Neural cell (in vitro differentiated cells): Measurements from ENCODE around the gene RPS4Y2.

Source experiments
- CTCF ChIP-seq: fragments of 450-650 bp; IDR thresholded peaks from 2 replicates; pipeline ENCODE4 v1.5.1; 2014; ENCODE audit warnings: antibody characterized with exemption, mild to moderate bottlenecking, moderate library complexity; ENCODE audit not compliant: poor library complexity, severe bottlenecking
- EZH2 ChIP-seq: fragments of 200-600, 300-800 bp; shearing (Covaris generic), sonication (generic); IDR thresholded peaks from 2 replicates; pipeline ENCODE4 v1.6.1; 2014; ENCODE audit warnings: antibody characterized with exemption, low read length, borderline replicate concordance, mild to moderate bottlenecking; ENCODE audit not compliant: insufficient read depth, poor library complexity, severe bottlenecking
- POLR2AphosphoS5 ChIP-seq: IDR thresholded peaks from 2 replicates; pipeline ENCODE4 v1.6.1; 2012
- REST ChIP-seq: IDR thresholded peaks from 2 replicates; pipeline ENCODE4 v1.6.1; 2012; ENCODE audit warnings: borderline replicate concordance

GRCh38 chrY:20780776-20781175 is 24.9 kb downstream of the RPS4Y2 start:
- TF ChIP-seq EZH2 (no peak), CTCF (no peak), REST (no peak), POLR2AphosphoS5 (no peak)
